HUES48 (cell line): Measurements from ENCODE around the gene MYH9.

Source experiments
- H3K27ac ChIP-seq: one replicate; pipeline ENCODE4 v1.7.0; 2013; ENCODE audit warnings: low read depth, low read length, inconsistent platforms
- H3K27me3 ChIP-seq: 2 replicates; pipeline ENCODE4 v1.6.1; 2013; ENCODE audit warnings: mild to moderate bottlenecking, low read length; ENCODE audit not compliant: control insufficient read depth, insufficient read depth
- H3K36me3 ChIP-seq: 2 replicates; pipeline ENCODE4 v1.6.1; 2013; ENCODE audit warnings: low read length; ENCODE audit not compliant: control insufficient read depth, insufficient read depth
- H3K4me1 ChIP-seq: 2 replicates; pipeline ENCODE4 v1.6.1; 2013; ENCODE audit warnings: mild to moderate bottlenecking, low read length; ENCODE audit not compliant: control insufficient read depth, insufficient read depth
- H3K4me3 ChIP-seq: 2 replicates; pipeline ENCODE4 v1.5.1; 2013; ENCODE audit warnings: mild to moderate bottlenecking, low read depth, low read length
- H3K9ac ChIP-seq: 2 replicates; pipeline ENCODE4 v1.6.1; 2013; ENCODE audit warnings: mild to moderate bottlenecking, low read depth, low read length, moderate library complexity
- H3K9me3 ChIP-seq: 2 replicates; pipeline ENCODE4 v1.6.1; 2013; ENCODE audit warnings: low read length; ENCODE audit not compliant: control insufficient read depth, insufficient read depth

MYH9 gene

GRCh38 chr22:36323855-36324331 is 63.9 kb downstream of the MYH9 start:
- peaks cover 93% of the 10 kb centered on the region for H3K36me3 ChIP-seq
- H3K9me3 ChIP-seq = no peaks in the 10 kb centered on the region
- no peak overlapping the region for H3K9ac ChIP-seq
- peaks cover 10% of the 10 kb centered on the region for H3K4me1 ChIP-seq
- no peak overlapping the region for H3K27ac ChIP-seq
- H3K27me3 ChIP-seq = no peaks in the 10 kb centered on the region
- H3K4me3 ChIP-seq = no peak overlapping the region

DNA sequence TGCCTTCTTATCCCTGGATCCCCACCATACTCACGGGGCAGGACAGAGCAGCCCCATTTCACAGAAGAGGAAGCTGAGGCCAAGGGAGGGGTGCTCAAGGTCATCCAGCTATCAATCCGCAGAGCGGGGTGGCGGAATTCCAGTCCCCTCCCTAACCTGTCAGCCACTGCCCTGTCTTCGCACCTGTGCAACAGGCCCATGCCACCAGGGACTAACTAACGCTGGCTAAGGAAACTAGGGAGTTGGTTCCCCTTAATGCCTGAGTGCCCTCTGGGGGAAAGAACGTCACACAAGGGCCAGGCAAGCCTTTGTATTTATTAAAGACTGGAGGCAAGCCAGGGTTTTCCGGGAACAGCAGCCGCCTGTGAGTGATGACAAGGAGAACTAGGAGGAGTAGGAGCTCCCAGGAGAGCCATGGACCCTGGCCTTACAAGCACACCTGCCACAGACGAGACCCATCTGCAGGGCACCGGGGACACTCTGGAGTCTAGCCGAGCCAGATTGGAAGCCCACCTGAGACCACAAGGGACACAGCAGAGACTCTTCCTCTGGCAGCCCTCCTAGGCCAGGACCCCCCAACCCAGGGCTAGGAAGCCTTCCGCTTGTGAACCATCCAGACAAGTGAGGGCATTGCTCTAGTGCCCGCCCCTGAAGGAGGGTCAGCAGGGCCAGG is 64.4 kb downstream of the MYH9 start:
- no peak overlapping the region for H3K9ac ChIP-seq

GRCh38 chr22:36322602-36322915 is 65.2 kb downstream of the MYH9 start:
- H3K4me1 ChIP-seq = no peaks in the 10 kb centered on the region
- no peak overlapping the region for H3K9ac ChIP-seq
- H3K4me3 ChIP-seq = no peak overlapping the region
- no peaks in the 10 kb centered on the region for H3K27me3 ChIP-seq
- H3K27ac ChIP-seq = no peak overlapping the region
- H3K36me3 ChIP-seq = peaks cover 99% of the 10 kb centered on the region
- H3K9me3 ChIP-seq = no peaks in the 10 kb centered on the region

More for the DNA sequence above, 64.4 kb downstream of the MYH9 start:
- Histone ChIP-seq H3K36me3 (peaks cover 93% of the 10 kb centered on the region), H3K27me3 (no peaks in the 10 kb centered on the region), H3K4me3 (no peak overlapping the region), H3K4me1 (peaks cover 4% of the 10 kb centered on the region), H3K27ac (no peak overlapping the region), H3K9me3 (no peaks in the 10 kb centered on the region)

DNA sequence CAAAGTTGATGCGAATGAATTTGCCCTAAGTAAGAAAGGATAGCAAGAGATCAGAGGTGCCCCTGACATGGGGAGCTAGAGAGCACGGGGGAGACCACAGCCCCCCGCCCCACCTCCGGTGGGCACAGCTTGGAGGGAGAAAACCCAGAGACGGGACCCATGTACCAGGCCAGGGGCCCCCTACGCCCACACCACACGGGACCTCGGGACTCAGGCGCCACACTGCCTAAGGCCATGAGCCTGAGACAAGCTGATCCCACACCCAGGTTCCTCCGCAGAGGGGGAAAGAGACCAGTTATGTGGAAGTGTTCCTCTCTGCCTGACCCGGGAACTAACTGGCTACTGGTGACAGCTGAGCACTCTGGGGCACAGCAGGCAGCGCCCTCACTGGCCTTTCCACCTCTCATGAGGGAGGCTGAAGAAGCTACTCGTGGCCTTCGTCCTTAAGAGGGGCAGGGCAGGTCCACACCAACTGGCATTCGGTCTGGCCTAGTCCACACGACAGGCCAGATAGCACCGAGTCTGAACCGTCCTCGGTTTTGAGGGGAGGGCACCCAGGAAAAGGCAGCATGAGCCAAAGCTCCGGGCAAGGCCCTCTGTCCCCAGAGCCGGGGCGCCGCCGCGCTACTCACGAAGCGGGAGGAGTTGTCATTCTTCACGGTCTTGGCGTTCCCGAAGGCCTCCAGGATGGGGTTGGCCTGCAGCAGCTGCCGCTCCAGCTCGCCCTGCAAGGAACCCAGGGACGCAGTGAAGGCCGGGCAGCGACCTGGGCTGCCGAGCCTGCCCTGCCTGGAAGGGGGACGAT is 65.8 kb downstream of the MYH9 start:
- no peak overlapping the region for H3K4me3 ChIP-seq
- no peak overlapping the region for H3K9ac ChIP-seq
- H3K9me3 ChIP-seq = no peaks in the 10 kb centered on the region
- H3K27me3 ChIP-seq = no peaks in the 10 kb centered on the region
- H3K36me3 ChIP-seq = peaks cover 99% of the 10 kb centered on the region
- no peak overlapping the region for H3K27ac ChIP-seq
- H3K4me1 ChIP-seq = no peaks in the 10 kb centered on the region

DNA sequence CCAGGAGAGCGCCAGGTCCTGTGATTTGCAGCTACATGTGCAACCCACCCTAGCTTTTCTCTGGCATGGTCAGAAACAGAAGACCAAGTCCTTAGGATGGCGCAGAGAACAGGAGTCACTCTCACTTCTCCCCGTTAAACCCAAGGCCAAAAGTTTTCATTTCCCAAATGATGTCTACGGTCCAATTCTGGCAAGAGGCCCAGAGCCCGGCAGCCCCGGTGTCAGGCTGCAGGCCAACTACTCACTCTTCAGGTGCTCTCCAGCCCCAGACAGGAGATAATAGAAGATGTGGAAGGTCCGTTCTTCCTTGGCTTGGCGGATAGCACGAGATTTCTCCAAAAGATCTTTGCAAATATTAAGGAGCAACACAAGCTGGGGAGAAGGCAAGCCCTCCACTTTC is 67.2 kb downstream of the MYH9 start:
- no peaks in the 10 kb centered on the region for H3K4me1 ChIP-seq
- no peaks in the 10 kb centered on the region for H3K9me3 ChIP-seq
- H3K9ac ChIP-seq = no peak overlapping the region
- H3K27me3 ChIP-seq = no peaks in the 10 kb centered on the region
- peaks cover 95% of the 10 kb centered on the region for H3K36me3 ChIP-seq
- no peak overlapping the region for H3K4me3 ChIP-seq
- H3K27ac ChIP-seq = no peak overlapping the region

GRCh38 chr22:36319595-36320497 is 67.9 kb downstream of the MYH9 start:
- H3K27ac ChIP-seq = no peak overlapping the region
- no peaks in the 10 kb centered on the region for H3K9me3 ChIP-seq
- peaks cover 95% of the 10 kb centered on the region for H3K36me3 ChIP-seq
- no peak overlapping the region for H3K9ac ChIP-seq
- H3K27me3 ChIP-seq = no peaks in the 10 kb centered on the region
- H3K4me1 ChIP-seq = no peaks in the 10 kb centered on the region
- no peak overlapping the region for H3K4me3 ChIP-seq

DNA sequence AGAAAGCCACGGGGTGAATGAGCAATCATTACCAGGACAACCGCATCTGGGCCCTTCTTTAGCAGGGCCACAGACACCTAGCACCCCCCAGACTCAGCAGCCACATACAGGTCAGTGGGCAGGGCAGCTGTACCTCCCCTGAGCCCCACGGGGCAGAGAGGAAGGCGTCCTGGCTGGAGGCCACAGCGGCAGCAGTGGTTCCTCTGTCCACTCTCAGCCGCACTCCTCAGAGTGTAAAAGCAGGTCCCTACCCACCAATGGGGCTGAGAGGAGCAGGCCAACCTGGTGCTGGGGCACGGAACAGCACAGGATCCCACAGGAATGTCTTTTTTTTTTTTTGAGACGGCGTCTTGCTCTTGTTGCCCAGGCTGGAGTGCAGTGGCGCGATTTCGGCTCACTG is 69.3 kb downstream of the MYH9 start:
- Histone ChIP-seq H3K9ac (no peak overlapping the region), H3K27me3 (no peaks in the 10 kb centered on the region), H3K9me3 (no peaks in the 10 kb centered on the region), H3K4me1 (no peaks in the 10 kb centered on the region), H3K36me3 (peaks cover 94% of the 10 kb centered on the region), H3K4me3 (no peak overlapping the region), H3K27ac (no peak overlapping the region)

DNA sequence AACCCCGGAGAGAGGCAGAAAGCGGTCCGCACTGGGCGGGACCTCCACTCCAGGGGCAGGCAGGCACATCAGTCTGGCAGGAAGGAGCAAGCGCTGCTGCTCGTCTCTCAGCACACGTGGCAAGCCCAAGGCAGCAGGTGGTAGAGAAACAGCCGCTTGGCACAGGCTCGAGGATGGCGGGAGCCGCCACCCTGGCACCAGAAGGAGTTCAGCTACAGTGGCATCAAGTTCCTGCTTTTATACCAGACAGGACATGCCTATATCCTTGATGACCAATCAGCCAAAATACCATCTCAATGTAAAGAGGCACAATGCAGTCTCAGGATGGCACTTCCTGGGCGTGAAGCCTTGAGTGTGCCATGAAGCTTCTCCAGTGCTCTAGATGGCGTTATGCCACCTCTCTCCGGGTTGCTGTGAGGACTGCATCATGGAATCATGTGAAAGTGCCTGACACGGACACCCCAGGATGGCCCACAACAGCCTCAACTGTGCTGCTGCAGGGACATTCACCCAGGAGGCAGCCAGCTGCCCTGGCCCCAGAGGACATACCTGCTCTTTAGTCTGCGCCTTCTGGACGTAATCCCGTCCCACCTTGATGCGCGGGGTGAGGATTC is 70.0 kb downstream of the MYH9 start:
- Histone ChIP-seq H3K4me1 (no peaks in the 10 kb centered on the region), H3K4me3 (no peak overlapping the region), H3K9me3 (no peaks in the 10 kb centered on the region), H3K27me3 (no peaks in the 10 kb centered on the region), H3K27ac (no peak overlapping the region), H3K9ac (no peak overlapping the region), H3K36me3 (peaks cover 94% of the 10 kb centered on the region)

- no peaks in the 10 kb centered on the region for H3K4me1 ChIP-seq
- no peak overlapping the region for H3K27ac ChIP-seq
- H3K9me3 ChIP-seq = no peaks in the 10 kb centered on the region
These were observed 71.3 kb downstream of the MYH9 start for GRCh38 chr22:36316419-36316818.

DNA sequence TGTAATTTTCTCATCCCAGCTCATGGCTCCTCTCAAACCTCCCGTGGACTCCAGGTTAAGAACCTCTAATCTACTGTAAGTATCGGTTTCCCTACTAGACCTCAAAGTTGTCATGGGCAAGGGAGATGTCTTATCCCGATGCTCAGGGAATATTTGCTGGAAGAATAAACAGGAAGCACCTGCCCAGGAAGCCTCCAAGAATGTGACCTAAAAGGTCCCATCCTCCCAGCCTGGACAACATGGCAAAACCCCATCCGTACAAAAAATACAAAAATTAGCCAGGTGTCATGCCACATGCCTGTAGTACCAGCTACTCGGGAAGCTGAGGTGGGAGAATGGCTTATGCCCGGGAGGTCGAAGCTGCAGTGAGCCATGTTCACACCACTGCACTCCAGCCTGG is 72.4 kb downstream of the MYH9 start:
- H3K36me3 ChIP-seq = peaks cover 93% of the 10 kb centered on the region
- H3K9me3 ChIP-seq = no peaks in the 10 kb centered on the region
- no peak overlapping the region for H3K27ac ChIP-seq
- H3K27me3 ChIP-seq = no peaks in the 10 kb centered on the region
- no peak overlapping the region for H3K9ac ChIP-seq
- H3K4me1 ChIP-seq = no peaks in the 10 kb centered on the region
- no peak overlapping the region for H3K4me3 ChIP-seq

More at GRCh38 chr22:36316419-36316818, 71.3 kb downstream of the MYH9 start:
- H3K27me3 ChIP-seq = no peaks in the 10 kb centered on the region
- no peak overlapping the region for H3K9ac ChIP-seq
- peaks cover 93% of the 10 kb centered on the region for H3K36me3 ChIP-seq
- no peak overlapping the region for H3K4me3 ChIP-seq
